ENCODE results near the gene RAB8B.

RAB8B gene

DNA sequence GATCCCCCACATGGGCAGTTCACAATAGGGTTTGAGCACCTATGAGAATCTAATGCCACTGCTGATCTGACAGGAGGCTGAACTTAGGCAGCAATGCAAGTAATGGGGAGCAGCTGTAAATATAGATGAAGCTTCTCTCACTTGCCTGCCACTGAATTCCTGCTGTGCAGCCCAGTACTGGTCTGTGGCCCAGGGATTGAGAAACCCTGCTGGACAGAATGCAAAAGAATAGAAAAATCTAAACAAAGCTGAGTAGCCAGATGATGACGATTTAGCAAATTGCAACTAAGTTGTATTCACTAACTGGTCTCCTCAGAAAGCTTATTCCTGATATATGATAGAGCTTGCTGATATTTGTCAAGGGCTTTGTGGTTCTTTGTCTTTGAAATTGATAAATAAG lies 53.7 kb downstream of the RAB8B start:
- H3K9me3 ChIP-seq (ENCODE audit: control insufficient read depth, low read length) = no peaks in the 10 kb centered on the region
- H3K9ac ChIP-seq (ENCODE audit: low read length) = peak overlapping the region; percentile 27
- DNase-seq (ENCODE audit: low read depth) = peak; percentile 70
- H3K27me3 ChIP-seq (replicated peaks; ENCODE audit: control insufficient read depth, insufficient read depth, low read length) = no peaks in the 10 kb centered on the region
- H3K36me3 ChIP-seq (ENCODE audit: control insufficient read depth, insufficient read depth, low read length, severe bottlenecking) = no peaks in the 10 kb centered on the region
- peaks cover 66% of the 10 kb centered on the region for H3K4me1 ChIP-seq (ENCODE audit: control insufficient read depth, insufficient read depth, low read length)
- no peak overlapping the region for H3K4me3 ChIP-seq (ENCODE audit: low read length)

DNA sequence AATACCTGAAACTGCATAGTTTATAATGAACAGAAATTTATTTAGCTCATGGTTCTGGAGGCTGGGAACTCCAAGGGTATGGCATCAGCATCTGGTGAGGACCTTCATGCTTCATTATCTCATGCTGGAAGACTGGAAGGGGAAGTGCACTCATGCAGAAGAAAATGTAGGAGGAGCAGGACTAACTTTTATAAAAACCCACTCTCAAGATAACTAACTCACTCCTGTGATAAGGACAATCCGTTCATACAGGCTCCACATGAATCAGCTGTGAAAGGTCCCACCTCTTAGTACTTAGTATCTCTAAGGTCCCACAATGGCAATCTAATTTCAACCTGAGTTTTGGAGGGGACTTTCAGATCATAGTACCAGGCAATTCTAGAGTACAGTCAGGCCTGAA lies 54.4 kb downstream of the RAB8B start:
- H3K4me1 ChIP-seq (ENCODE audit: control insufficient read depth, insufficient read depth, low read length) = peaks cover 60% of the 10 kb centered on the region
- H3K4me3 ChIP-seq (ENCODE audit: low read length) = no peak overlapping the region
- H3K36me3 ChIP-seq (ENCODE audit: control insufficient read depth, insufficient read depth, low read length, severe bottlenecking) = no peaks in the 10 kb centered on the region
- peak overlapping the region; percentile 27 for H3K9ac ChIP-seq (ENCODE audit: low read length)
- no peak for DNase-seq (ENCODE audit: low read depth)
- no peaks in the 10 kb centered on the region for H3K27me3 ChIP-seq (replicated peaks; ENCODE audit: control insufficient read depth, insufficient read depth, low read length)
- H3K9me3 ChIP-seq (ENCODE audit: control insufficient read depth, low read length) = no peaks in the 10 kb centered on the region

DNA sequence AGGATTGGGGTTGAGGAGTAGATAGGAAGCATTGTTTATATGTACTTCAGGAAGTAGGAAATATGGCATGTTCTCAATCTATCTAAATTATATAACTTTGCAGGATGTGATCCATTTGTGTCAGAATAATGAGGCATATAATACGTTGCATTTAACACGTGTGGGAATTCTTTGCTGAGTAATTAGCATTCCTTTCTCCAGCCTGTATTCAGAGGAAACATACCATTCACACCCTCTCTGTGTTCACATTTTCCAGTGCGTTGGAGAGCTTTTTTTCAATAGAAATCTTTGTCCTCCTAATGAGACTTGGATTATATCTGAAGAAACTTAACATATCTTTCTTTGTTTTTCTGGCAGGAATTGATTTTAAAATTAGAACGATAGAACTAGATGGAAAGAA lies 55.0 kb downstream of the RAB8B start:
- H3K36me3 ChIP-seq (ENCODE audit: control insufficient read depth, insufficient read depth, low read length, severe bottlenecking) = no peaks in the 10 kb centered on the region
- H3K27me3 ChIP-seq (replicated peaks; ENCODE audit: control insufficient read depth, insufficient read depth, low read length) = no peaks in the 10 kb centered on the region
- peak overlapping the region; percentile 22 for H3K4me3 ChIP-seq (ENCODE audit: low read length)
- H3K4me1 ChIP-seq (ENCODE audit: control insufficient read depth, insufficient read depth, low read length) = peaks cover 58% of the 10 kb centered on the region
- no peaks in the 10 kb centered on the region for H3K9me3 ChIP-seq (ENCODE audit: control insufficient read depth, low read length)
- DNase-seq (ENCODE audit: low read depth) = no peak
- H3K9ac ChIP-seq (ENCODE audit: low read length) = peak overlapping the region; percentile 7

DNA sequence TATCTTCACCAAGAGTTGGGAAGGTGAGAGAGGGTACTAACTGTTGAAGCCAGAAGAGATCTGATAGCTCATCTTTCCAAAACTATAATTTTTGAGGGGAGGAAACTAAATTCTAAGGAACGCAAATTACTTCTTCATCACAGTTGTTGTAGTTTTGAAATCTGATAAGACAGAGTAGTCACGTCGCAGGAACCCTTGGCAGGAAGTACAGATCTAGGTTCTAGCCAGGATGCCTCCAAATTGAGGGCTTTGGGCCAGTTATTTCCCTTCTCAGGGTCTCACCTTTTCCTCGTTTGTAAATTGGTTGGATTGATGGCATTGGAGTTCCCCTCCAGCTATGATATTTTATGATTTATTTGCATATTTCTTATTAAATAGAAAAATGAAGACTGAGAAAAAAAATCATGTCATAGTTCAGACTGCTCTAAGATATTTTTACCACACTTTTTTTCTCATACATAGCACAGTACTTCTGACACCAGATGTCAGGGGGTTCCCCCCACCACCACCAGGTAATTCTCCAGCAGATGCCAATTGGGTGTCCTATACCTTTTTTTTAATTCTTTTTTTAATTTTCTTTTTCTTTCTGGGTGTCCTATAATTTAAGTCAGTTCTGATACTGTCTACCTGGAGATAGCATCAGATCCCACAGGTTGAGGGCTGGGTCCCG lies 55.7 kb downstream of the RAB8B start:
- no peaks in the 10 kb centered on the region for H3K27me3 ChIP-seq (replicated peaks; ENCODE audit: control insufficient read depth, insufficient read depth, low read length)
- no peaks in the 10 kb centered on the region for H3K36me3 ChIP-seq (ENCODE audit: control insufficient read depth, insufficient read depth, low read length, severe bottlenecking)
- H3K4me1 ChIP-seq (ENCODE audit: control insufficient read depth, insufficient read depth, low read length) = peaks cover 54% of the 10 kb centered on the region
- no peak for DNase-seq (ENCODE audit: low read depth)
- peak overlapping the region; percentile 7 for H3K9ac ChIP-seq (ENCODE audit: low read length)
- no peaks in the 10 kb centered on the region for H3K9me3 ChIP-seq (ENCODE audit: control insufficient read depth, low read length)
- H3K4me3 ChIP-seq (ENCODE audit: low read length) = peak overlapping the region; percentile 22

DNA sequence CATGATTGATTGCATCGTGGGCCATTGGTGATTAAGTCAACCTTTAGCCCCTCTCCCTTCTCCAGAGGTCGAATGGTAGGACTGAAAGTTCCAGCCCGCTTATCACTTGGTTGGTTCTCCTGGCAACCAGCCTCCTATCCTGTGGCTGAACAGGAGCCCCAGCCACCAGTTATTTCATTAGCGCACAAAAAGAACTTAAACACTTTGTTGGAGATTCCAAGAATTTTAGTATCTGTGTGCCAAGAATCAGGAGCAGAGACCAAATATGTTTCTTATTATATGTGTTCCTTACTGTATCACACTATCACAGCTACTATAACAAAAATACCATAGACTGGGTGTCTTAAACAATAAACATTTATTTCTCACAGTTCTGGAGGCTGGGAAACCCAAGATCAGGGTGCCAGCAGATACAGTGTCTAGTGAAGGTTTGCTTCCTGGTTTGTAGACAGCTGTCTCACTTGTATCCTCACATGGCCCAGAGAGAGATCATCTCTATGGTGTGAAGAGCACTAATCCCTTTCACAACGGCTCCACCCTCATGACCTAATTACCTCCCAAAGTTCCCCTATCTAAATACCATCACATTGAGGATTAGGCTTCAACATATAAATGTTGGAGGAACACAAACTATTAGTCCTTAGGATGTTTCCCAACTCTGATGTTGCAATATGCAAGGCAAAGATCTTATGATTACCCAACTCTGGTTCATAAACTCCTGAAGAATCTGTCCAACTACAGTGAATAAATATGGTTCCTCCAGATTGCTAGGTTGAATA lies 57.5 kb downstream of the RAB8B start:
- Histone ChIP-seq H3K4me1 (ENCODE audit: control insufficient read depth, insufficient read depth, low read length) (peaks cover 67% of the 10 kb centered on the region), H3K27me3 (replicated peaks; ENCODE audit: control insufficient read depth, insufficient read depth, low read length) (no peaks in the 10 kb centered on the region), H3K9me3 (ENCODE audit: control insufficient read depth, low read length) (no peaks in the 10 kb centered on the region), H3K36me3 (ENCODE audit: control insufficient read depth, insufficient read depth, low read length, severe bottlenecking) (peaks cover under 1% of the 10 kb centered on the region), H3K9ac (ENCODE audit: low read length) (peak overlapping the region; percentile 18), H3K4me3 (ENCODE audit: low read length) (peak overlapping the region; percentile 52)
- peak; percentile 96 for DNase-seq (ENCODE audit: low read depth)

DNA sequence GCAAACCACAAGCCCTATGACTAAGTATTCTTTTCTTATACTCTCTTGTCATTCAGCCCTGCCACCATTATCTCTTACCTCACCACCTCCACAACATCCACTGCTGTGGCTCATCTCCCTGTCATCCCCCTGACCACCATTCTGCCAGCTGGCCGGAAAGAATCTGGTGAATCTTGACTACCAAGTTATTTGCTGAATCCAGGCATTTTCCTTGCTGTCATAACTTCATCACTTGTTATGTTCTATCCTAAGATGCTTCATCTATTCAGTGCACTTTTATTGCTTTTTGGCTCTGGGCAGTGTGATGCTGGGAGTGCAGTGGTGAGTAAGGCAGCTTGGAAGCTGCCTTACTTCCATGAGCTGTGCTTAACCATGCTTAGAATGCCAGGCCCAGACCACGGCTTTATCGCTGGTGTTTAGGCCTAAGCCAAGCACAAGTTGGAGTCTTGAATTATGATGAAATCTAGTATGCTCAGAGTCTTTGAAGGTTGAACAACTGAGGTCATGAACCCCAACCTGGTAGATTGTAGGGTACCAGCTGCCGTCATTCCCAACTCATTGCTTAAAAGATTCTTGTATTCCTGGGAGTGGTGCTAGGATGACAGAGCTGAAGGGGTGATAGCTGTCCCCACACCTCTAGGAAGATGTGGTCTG lies 61.0 kb downstream of the RAB8B start:
- Histone ChIP-seq H3K27me3 (replicated peaks; ENCODE audit: control insufficient read depth, insufficient read depth, low read length) (no peaks in the 10 kb centered on the region), H3K36me3 (ENCODE audit: control insufficient read depth, insufficient read depth, low read length, severe bottlenecking) (peaks cover 4% of the 10 kb centered on the region)
- DNase-seq (ENCODE audit: low read depth) = peak; percentile 61

DNA sequence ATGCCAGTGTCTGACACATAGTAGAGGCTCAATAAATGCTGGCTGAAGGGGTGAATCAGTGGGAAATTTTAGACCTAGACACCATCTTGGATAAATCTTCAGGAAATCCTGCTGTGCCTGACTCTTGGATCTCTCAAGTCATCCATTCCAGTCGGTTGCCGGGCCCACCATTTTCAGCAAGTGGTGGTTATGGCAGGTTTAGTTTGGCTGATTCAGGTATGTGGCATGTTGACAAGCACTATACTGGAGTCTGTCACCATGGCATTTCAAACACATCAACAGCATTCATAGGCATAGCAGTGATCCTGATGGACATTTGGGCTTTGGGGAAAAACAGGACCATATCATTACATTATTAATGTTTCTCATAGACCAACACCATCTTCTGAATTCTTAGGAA lies 62.3 kb downstream of the RAB8B start:
- Histone ChIP-seq H3K4me3 (ENCODE audit: low read length) (no peak overlapping the region), H3K9ac (ENCODE audit: low read length) (no peak overlapping the region), H3K9me3 (ENCODE audit: control insufficient read depth, low read length) (no peaks in the 10 kb centered on the region), H3K27me3 (replicated peaks; ENCODE audit: control insufficient read depth, insufficient read depth, low read length) (no peaks in the 10 kb centered on the region), H3K4me1 (ENCODE audit: control insufficient read depth, insufficient read depth, low read length) (peaks cover 38% of the 10 kb centered on the region), H3K36me3 (ENCODE audit: control insufficient read depth, insufficient read depth, low read length, severe bottlenecking) (peaks cover 7% of the 10 kb centered on the region)
- no peak for DNase-seq (ENCODE audit: low read depth)

More for the DNA sequence above, 61.0 kb downstream of the RAB8B start:
- H3K9me3 ChIP-seq (ENCODE audit: control insufficient read depth, low read length) = no peaks in the 10 kb centered on the region
- H3K4me1 ChIP-seq (ENCODE audit: control insufficient read depth, insufficient read depth, low read length) = peaks cover 38% of the 10 kb centered on the region
- no peak overlapping the region for H3K4me3 ChIP-seq (ENCODE audit: low read length)
- no peak overlapping the region for H3K9ac ChIP-seq (ENCODE audit: low read length)

DNA sequence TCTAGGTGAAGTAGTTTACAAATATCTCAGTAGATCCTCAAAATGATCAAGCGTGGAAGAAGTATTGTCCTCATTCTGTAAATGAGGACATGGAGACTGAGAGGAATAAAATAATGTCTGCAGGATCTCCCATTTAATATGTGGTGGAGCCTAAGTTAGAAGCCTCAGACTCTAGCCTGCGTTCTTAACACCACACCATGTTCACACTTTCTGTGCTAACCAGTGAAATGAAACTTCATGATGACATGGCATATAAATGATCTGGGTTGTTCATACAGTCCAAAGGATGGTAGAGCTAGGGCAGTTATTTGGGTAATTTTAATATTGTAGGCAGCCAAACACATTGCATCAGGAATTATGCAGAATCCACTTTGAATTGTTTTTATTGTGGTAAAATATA lies 62.9 kb downstream of the RAB8B start:
- no peak overlapping the region for H3K9ac ChIP-seq (ENCODE audit: low read length)
- no peaks in the 10 kb centered on the region for H3K27me3 ChIP-seq (replicated peaks; ENCODE audit: control insufficient read depth, insufficient read depth, low read length)
- H3K4me3 ChIP-seq (ENCODE audit: low read length) = no peak overlapping the region
- H3K9me3 ChIP-seq (ENCODE audit: control insufficient read depth, low read length) = no peaks in the 10 kb centered on the region
- no peak for DNase-seq (ENCODE audit: low read depth)
- H3K36me3 ChIP-seq (ENCODE audit: control insufficient read depth, insufficient read depth, low read length, severe bottlenecking) = peaks cover 7% of the 10 kb centered on the region
- peaks cover 40% of the 10 kb centered on the region for H3K4me1 ChIP-seq (ENCODE audit: control insufficient read depth, insufficient read depth, low read length)

DNA sequence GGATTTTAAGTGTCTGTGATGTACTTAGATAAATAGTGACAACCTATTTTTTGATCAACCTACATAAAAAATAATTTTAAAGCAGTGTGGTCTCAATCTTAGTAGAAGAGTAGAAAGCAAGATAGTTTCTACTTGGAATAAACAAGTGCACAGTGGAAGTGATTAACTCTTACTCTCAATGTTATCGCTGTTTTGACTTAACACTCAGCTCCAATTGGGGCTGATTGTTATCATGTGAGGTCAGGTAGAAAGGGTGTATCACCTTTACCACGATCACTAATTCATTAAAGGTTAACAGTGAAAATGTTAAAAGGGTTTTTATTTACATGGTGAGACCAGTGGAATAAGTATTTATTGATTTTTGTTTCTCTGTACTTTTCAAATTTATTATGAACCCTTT lies 65.6 kb downstream of the RAB8B start:
- peaks cover 30% of the 10 kb centered on the region for H3K4me1 ChIP-seq (ENCODE audit: control insufficient read depth, insufficient read depth, low read length)
- no peak for DNase-seq (ENCODE audit: low read depth)
- H3K9me3 ChIP-seq (ENCODE audit: control insufficient read depth, low read length) = no peaks in the 10 kb centered on the region
- no peak overlapping the region for H3K9ac ChIP-seq (ENCODE audit: low read length)
- H3K27me3 ChIP-seq (replicated peaks; ENCODE audit: control insufficient read depth, insufficient read depth, low read length) = no peaks in the 10 kb centered on the region
- H3K4me3 ChIP-seq (ENCODE audit: low read length) = no peak overlapping the region
- peaks cover 21% of the 10 kb centered on the region for H3K36me3 ChIP-seq (ENCODE audit: control insufficient read depth, insufficient read depth, low read length, severe bottlenecking)

DNA sequence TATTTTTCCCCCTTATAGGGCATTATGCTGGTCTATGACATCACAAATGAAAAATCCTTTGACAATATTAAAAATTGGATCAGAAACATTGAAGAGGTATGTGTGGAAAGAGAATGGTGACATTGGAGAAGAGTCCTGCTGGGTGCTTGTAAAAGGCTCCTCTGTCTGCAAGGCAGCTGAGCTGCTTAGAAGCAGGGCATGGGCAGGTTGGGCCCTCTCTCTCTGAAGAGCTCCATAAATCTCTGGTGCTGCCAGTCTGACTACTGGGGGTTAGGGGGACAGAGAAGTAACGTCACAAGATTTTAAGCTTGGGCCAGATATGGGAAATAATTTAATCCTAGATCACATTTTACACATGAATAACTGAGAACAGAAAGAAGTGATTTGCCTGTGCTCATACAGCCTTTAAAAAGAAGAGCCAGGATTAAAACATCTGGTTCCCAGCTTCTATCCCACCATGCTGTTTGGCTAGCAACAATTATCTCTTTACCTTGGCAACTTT lies 66.1 kb downstream of the RAB8B start:
- DNase-seq (ENCODE audit: low read depth) = no peak
- Histone ChIP-seq H3K27me3 (replicated peaks; ENCODE audit: control insufficient read depth, insufficient read depth, low read length) (no peaks in the 10 kb centered on the region), H3K4me1 (ENCODE audit: control insufficient read depth, insufficient read depth, low read length) (peaks cover 25% of the 10 kb centered on the region)

More for the DNA sequence above, 66.1 kb downstream of the RAB8B start:
- Histone ChIP-seq H3K9me3 (ENCODE audit: control insufficient read depth, low read length) (no peaks in the 10 kb centered on the region), H3K36me3 (ENCODE audit: control insufficient read depth, insufficient read depth, low read length, severe bottlenecking) (peaks cover 25% of the 10 kb centered on the region), H3K4me3 (ENCODE audit: low read length) (no peak overlapping the region), H3K9ac (ENCODE audit: low read length) (no peak overlapping the region)
